NT2/D1 (cell line): ENCODE results near the gene TBC1D21.

Source experiments
- DNase-seq: peaks from one replicate; pipeline ENCODE4 v3.0.0-alpha.2; 2011; ENCODE audit warnings: low read depth, low spot score
- H3K27me3 ChIP-seq: 2 replicates; pipeline ENCODE4 v1.6.0; 2011; ENCODE audit warnings: mild to moderate bottlenecking; ENCODE audit not compliant: insufficient read length, insufficient read depth
- H3K36me3 ChIP-seq: 2 replicates; pipeline ENCODE4 v1.6.1; 2011; ENCODE audit warnings: mild to moderate bottlenecking, low read length, mixed read lengths; ENCODE audit not compliant: insufficient read depth, insufficient read length
- H3K4me1 ChIP-seq: 2 replicates; pipeline ENCODE4 v1.5.1; 2011; ENCODE audit not compliant: insufficient read depth, insufficient read length
- H3K4me3 ChIP-seq: 2 replicates; pipeline ENCODE4 v1.5.1; 2011; ENCODE audit warnings: low read depth; ENCODE audit not compliant: insufficient read length
- H3K9ac ChIP-seq: 2 replicates; pipeline ENCODE4 v1.6.0; 2011; ENCODE audit warnings: low read depth; ENCODE audit not compliant: insufficient read length
- H3K9me3 ChIP-seq: 2 replicates; pipeline ENCODE4 v1.5.1; 2011; ENCODE audit warnings: mild to moderate bottlenecking, low read length; ENCODE audit not compliant: insufficient read depth
- SUZ12 ChIP-seq: IDR thresholded peaks from 2 replicates; pipeline ENCODE4 v1.6.1; 2011; ENCODE audit not compliant: insufficient read length, insufficient read depth; ENCODE audit errors: extremely low read depth
- YY1 ChIP-seq: IDR thresholded peaks from 2 replicates; pipeline ENCODE4 v1.6.1; 2011; ENCODE audit not compliant: insufficient read length, insufficient read depth
- ZNF274 ChIP-seq: IDR thresholded peaks from 2 replicates; pipeline ENCODE4 v1.6.1; 2011; ENCODE audit warnings: mild to moderate bottlenecking, low read depth, low read length

TBC1D21 gene

GRCh38 chr15:73862276-73862675 is 11.1 kb upstream of the TBC1D21 start:
- Histone ChIP-seq H3K9me3 (peaks cover 8% of the 10 kb centered on the region; the same call in 1 of the 2 replicates), H3K9ac (no peak overlapping the region)

DNA sequence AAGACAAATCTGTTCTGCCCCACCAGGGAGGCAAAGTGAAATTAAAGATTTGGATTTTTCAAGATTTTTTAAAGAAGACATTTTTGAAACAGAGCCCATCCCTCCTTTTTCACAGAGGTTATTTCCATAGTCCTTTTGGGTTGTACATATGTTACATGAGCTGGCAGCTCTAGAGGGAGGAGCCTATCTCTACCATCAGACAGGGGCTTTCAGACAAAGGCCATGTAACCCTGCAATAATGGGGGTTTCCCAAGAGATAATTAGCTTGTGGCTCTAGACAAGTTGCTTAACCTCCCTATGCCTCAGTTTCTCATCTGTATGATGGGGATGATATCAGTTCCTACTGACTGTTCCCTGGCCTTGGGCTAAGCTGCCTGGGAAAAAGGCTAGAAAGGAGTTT is 8.0 kb upstream of the TBC1D21 start:
- H3K4me3 ChIP-seq: no peak overlapping the region
- H3K9ac ChIP-seq: no peak overlapping the region
- TF ChIP-seq ZNF274 (no peak), SUZ12 (no peak), YY1 (no peak)
- H3K27me3 ChIP-seq: no peaks in the 10 kb centered on the region
- no peaks in the 10 kb centered on the region for H3K36me3 ChIP-seq
- no peaks in the 10 kb centered on the region for H3K4me1 ChIP-seq
- no peak for DNase-seq
- H3K9me3 ChIP-seq: no peaks in the 10 kb centered on the region

More at GRCh38 chr15:73862276-73862675, 11.1 kb upstream of the TBC1D21 start:
- Histone ChIP-seq H3K36me3 (no peaks in the 10 kb centered on the region), H3K4me3 (no peak overlapping the region), H3K4me1 (no peaks in the 10 kb centered on the region), H3K27me3 (no peaks in the 10 kb centered on the region)
- no peak for DNase-seq
- no peak for TF ChIP-seq ZNF274

DNA sequence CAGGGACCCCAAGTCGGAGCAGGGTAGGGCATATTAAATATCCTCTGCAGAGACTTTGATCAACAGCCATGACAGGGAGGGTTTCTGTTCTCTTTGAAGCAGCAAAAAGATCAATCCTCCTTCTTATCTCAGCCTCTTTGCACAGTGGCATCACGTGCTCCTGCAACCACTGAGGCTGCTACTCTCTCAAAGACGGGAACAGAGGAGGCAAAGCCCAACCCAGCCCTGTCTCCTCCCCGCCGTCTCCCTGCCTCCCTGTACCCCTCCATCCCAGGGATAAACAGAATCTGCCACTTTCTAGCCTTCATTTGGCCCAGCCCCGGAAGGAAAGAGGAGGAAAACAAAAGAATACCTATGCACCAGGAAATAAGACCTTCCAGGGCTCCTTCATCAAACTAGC is 7.5 kb upstream of the TBC1D21 start:
- no peak for DNase-seq

GRCh38 chr15:73866481-73866880 is 6.9 kb upstream of the TBC1D21 start:
- no peak for TF ChIP-seq SUZ12
- DNase-seq: no peak
- Histone ChIP-seq H3K9ac (no peak overlapping the region), H3K9me3 (no peaks in the 10 kb centered on the region), H3K27me3 (no peaks in the 10 kb centered on the region), H3K4me1 (no peaks in the 10 kb centered on the region), H3K4me3 (no peak overlapping the region), H3K36me3 (no peaks in the 10 kb centered on the region)

More for the DNA sequence above, 7.5 kb upstream of the TBC1D21 start:
- H3K4me1 ChIP-seq: no peaks in the 10 kb centered on the region
- H3K4me3 ChIP-seq: no peak overlapping the region
- no peaks in the 10 kb centered on the region for H3K36me3 ChIP-seq
- TF ChIP-seq SUZ12 (no peak), ZNF274 (no peak), YY1 (no peak)
- no peaks in the 10 kb centered on the region for H3K9me3 ChIP-seq
- H3K9ac ChIP-seq: no peak overlapping the region
- no peaks in the 10 kb centered on the region for H3K27me3 ChIP-seq

DNA sequence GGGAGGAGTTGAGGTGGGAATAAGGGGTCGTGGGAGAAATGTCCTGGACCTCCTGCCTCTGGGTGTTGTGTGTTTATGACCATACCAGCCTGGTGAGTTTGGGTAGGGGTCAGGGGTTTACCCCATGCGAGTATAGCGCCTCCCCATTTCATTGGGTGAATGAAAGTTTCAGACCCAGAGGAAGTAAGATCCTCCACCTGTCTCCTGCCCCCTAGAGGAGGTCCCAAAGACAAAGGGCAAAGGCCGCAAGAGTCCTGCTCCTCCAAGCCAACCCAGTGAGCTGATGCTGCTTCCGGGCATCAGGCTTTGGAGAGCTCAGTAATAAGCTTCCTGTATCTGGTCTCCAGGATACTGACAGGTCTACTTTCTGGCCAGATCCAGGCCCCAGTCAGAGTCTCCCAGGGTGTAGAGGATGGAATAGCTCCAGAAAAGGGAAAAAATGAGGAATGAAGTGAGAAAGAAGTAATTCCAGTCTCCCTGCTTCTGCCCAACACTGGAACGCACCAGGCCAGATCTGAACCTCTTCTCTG is 6.4 kb upstream of the TBC1D21 start:
- H3K9ac ChIP-seq: no peak overlapping the region
- H3K36me3 ChIP-seq: no peaks in the 10 kb centered on the region
- H3K4me3 ChIP-seq: no peak overlapping the region
- peak; percentile 9 for DNase-seq
- TF ChIP-seq ZNF274: no peak
- no peak for TF ChIP-seq YY1
- no peak for TF ChIP-seq SUZ12
- H3K4me1 ChIP-seq: no peaks in the 10 kb centered on the region
- no peaks in the 10 kb centered on the region for H3K9me3 ChIP-seq
- H3K27me3 ChIP-seq: no peaks in the 10 kb centered on the region

DNA sequence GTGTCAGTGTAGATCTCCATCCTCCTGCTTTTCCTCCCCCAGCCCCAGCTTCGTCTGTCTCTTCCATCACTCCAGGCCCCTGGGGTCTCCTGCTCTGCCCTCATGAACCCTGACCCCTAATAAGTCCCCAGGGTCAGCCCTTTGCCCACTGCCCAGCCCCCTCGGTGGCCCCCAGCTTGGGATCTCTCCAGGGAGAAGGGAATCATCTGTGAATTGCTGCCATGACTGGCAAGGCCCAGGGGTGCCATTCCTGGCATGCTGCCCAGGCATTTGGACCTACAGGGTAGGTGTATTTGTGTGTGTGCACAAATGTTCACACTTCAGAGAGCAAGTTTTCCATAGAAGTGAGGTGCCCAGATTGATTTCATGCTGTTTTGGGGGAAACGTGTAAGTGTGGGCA is 5.9 kb upstream of the TBC1D21 start:
- no peaks in the 10 kb centered on the region for H3K36me3 ChIP-seq
- H3K4me3 ChIP-seq: no peak overlapping the region
- no peak overlapping the region for H3K9ac ChIP-seq
- H3K4me1 ChIP-seq: no peaks in the 10 kb centered on the region
- H3K27me3 ChIP-seq: no peaks in the 10 kb centered on the region
- no peak for DNase-seq
- H3K9me3 ChIP-seq: no peaks in the 10 kb centered on the region
- no peak for TF ChIP-seq ZNF274
- TF ChIP-seq SUZ12: no peak
- no peak for TF ChIP-seq YY1

GRCh38 chr15:73867956-73868355 is 5.4 kb upstream of the TBC1D21 start:
- DNase-seq: no peak
- no peaks in the 10 kb centered on the region for H3K36me3 ChIP-seq
- TF ChIP-seq SUZ12 (no peak), YY1 (no peak), ZNF274 (no peak)
- H3K4me3 ChIP-seq: no peak overlapping the region
- no peak overlapping the region for H3K9ac ChIP-seq
- no peaks in the 10 kb centered on the region for H3K9me3 ChIP-seq
- no peaks in the 10 kb centered on the region for H3K4me1 ChIP-seq
- H3K27me3 ChIP-seq: no peaks in the 10 kb centered on the region
